ENCODE measurements around the gene PWWP2B.
A peak's percentile ranks its signal among the peaks of the same experiment; 100 is the strongest.
"Not testable (repeated sequence)": the region's sequence is repeated elsewhere in the genome, so short reads cannot be mapped to it uniquely, and the experiment has no call there.

The PWWP2B gene

DNA sequence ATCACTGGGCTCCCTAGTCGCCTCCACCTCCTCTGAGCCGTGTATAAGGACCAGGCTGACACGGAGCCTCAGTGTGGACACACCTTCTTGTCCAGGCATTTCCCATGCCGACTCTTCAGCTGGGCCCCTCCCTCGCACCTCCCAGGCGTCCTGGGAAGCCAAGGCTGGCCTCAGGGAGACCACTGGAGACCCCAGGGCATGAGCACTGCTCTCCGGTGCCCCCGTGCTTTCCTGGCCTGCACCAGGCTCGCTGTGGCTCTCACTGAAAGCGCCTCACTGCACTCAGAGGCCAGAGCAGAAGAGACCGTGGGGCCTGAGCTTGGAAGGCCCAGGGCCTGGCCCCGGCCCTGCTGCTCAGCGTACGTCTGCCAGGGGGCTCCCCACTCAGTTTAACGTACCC is 33.6 kb upstream of the PWWP2B start:
- no peak for DNase-seq (ENCODE audit: low read depth in 2 of 3, low spot score in 1 of 3)

DNA sequence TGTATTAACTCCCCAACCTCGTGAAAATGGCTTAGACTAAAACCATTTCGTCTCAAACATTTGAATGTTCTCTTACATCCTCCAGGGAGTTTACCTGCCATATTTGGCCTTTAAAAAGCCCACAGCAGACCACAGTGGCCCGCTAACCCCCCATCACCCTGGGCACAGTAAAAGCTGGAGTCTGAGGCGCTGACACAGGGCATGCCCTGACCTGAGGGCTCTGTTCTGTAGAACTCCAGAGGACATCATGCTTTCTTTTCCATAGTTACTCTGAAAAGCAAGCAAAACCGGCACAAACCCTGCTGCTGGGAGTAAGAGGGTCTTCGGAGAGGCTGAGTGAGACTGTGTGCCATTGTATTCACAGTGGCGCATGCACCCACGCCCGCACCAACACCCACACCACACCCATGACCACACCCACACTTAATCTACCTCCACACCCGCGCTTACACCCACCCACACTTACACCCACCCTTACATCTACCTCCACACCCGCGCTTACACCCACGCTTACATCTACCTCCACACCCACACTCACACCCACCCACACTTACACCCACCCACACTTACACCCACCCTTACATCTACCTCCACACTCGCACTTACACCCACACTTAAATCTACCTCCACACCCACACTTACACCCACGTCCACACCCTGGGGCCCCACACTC is 32.9 kb upstream of the PWWP2B start:
- DNase-seq (ENCODE audit: low read depth in 2 of 3, low spot score in 1 of 3): peak in 1 of 3 donors; percentile 20

DNA sequence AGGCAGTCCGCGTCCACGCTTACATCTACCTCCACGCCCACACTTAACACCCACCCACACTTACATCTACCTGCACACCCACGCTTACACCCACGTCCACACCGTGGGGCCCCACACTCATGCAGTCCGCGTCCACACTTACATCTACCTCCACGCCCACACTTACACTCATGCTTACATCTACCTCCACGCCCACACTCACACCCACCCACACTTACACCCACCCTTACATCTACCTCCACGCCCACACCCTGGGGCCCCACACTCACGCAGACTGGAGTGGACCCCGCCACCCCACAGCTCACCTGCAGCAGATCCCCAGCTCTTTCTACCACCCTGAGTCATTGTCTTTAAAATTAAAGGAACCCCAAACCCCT is 32.4 kb upstream of the PWWP2B start:
- peak; percentile 39 to 79 (median 62) for DNase-seq (ENCODE audit: low read depth in 2 of 3, low spot score in 1 of 3)

DNA sequence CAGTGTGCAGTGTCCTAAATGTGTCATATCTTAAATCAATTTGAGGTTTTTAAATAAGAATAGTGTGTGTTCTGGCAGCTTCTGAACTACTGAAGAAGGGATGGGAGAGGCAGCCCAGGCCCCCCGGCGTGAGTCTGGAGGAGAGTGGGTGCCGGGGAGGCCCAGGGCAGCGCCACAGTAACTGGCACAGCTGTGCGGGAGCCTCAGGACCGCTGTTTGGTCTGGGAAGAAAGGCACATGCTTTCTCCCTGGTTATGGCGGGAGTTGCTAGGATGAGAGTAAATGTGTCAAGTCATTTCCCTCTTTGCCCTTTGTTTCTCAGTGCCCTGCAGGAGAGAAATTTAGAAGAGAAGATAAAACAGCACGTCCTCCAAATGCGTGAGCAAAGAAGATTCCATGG is 31.9 kb upstream of the PWWP2B start:
- no peak for DNase-seq (ENCODE audit: low read depth in 2 of 3, low spot score in 1 of 3)

DNA sequence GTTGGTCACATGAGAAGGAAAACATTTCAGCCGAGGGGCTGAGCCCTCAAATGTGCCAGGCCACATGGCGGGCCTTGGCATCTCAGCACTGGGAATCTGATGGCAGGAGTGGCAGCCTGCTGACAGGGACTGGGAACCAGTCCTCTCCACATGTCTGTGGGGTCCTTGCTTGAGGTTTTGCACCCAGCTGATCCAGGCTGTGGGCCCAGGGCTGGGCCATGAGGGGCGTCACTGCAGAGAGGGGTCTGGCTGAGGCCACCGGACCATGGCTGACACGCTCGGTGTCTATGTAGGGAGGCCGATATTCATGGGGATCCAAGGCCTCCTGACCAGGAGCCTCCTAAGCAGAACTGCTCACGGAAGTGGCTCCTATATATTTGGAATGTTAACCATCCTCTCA is 31.0 kb upstream of the PWWP2B start:
- DNase-seq (ENCODE audit: low read depth in 2 of 3, low spot score in 1 of 3): no peak

DNA sequence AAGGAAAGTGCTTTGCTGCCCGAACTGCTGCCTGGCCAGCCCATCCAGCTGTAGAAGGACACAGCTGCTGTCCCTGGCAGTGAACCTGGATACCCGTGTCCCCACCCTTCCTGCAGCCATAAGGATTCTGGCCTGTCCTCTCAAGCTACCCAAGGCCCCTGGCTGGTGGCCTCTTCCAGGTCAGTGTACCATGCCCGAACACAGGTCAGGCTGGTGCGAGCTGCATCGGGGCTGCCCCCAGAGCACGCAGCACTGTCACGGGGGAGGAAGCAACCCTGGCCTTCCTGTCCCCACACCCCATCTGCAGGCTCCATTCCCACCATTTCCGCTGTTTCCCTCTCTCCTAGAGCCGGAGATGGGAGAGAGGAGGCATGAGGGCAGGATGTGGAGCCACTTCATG is 30.5 kb upstream of the PWWP2B start:
- no peak for DNase-seq (ENCODE audit: low read depth in 2 of 3, low spot score in 1 of 3)

DNA sequence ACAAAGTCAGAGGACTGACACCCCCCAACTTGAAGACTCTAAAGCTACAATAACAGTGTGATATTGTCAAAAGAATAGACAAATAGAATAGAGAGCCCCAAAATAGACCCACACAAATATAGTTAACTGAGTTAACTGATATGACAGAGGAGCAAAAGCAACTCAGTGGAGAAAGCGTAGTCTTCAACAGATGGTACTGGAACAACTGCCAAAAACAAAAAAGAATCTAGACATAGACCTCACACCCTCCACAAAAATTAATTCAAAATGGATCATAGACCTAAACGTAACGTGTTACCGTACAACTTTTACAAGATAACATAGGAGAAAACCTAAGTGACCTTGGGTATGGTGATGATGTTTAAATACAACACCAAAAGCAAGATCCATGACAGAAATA is 28.6 kb upstream of the PWWP2B start:
- DNase-seq (ENCODE audit: low read depth in 2 of 3, low spot score in 1 of 3): no peak

DNA sequence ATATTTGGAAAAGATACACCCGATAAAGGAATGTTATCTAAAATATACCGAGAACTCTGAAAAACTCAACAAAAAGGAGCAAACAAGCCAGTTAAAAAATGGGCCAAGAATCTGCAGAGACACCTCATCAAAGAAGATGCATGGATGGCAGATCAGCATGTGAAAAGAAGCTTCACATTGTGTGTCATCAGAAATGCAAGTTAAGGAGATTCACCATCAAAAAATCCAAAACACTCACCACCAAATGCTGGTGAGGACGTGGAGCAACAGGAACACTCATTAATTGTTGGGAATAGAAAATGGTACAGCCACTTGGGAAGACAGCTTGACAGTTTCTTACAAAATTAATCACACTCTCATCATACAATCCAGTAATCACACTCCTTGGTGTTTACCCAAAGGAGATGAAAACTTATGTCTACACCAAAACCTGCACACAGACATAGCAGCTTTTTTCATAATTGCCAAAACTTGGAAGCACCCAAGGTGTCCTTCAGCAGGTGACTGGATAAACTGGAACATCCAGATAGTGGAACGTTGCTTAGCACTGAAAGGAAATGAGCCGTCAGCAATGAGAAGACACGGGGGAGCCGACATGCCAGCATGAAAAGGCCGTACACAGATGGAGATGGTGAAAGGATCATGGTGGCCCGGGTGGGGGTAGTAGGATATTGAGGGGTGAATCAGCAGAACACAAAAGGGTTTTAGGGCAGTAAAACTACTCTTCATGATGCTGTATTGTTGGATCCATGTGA is 27.9 kb upstream of the PWWP2B start:
- no peak for DNase-seq (ENCODE audit: low read depth in 2 of 3, low spot score in 1 of 3)

DNA sequence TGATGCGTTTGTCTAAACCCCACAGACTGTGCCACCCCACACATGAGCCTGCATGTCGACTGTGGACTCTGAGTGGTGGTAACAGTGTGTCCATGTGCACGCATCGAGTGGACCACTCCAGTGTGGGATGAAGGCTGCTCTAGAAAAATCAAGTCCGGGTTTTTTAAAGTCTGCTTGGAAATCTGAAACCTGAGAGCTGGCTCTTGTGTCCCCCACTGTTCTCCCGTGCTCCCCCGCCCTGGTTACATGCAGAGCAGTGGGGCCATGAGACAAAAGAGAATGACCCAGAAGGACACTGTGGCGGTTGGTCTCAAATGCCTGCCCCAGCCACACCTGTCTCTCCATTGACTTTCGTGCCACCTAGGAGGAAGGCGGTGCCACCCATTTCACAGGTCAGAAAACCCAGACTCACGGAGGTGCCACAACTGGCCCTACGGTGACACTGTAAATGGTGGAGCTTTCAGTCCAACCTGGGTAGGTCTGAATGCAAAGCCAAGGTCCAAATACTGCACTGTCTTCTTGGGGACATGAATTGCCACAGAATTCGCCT is 27.3 kb upstream of the PWWP2B start:
- no peak for DNase-seq (ENCODE audit: low read depth in 2 of 3, low spot score in 1 of 3)

DNA sequence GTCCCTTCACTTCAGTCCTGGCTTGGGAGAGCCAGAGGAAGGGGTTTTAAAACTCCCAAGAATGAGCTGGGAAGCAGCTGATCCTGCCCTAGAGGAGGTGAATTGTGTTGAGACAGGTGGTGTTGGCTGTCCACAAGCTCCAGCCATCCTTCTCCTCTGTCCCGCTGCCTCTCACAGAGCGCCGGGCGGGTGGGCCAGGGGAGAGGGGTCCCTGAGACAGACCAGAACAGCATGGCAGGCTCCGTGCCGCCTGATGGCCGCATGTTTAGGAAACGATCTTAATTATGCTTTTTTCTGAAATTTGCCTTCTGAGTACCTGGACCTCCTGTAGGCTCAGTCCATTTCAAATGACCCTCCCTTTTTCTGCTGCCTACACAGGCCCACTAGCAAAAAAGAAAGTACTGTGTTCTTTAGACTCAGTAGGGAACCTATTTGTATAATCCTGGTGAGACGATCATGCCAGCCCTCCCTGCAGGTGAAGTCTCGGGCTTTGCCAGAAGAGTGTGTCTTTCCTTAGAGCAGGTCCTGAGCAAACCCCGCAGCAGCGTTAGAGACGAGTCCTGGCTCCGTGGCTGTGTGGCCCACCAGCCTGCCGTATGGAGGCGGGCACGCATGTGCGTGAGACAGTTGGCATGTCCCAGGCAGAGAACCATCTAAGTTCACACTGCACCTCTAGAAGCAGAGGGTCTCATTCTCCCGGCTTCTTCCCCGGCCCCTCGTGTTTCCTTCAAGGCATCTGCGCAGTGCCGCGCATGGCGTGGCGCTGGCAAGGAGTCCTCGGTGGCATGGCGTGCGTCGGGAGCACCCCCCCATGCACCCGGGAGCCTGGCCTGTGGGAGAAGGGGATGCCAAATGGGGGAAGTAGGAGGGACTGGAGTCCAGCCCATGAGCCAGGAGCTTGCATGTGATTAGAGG is 26.3 kb upstream of the PWWP2B start:
- DNase-seq (ENCODE audit: low read depth in 2 of 3, low spot score in 1 of 3): no peak

DNA sequence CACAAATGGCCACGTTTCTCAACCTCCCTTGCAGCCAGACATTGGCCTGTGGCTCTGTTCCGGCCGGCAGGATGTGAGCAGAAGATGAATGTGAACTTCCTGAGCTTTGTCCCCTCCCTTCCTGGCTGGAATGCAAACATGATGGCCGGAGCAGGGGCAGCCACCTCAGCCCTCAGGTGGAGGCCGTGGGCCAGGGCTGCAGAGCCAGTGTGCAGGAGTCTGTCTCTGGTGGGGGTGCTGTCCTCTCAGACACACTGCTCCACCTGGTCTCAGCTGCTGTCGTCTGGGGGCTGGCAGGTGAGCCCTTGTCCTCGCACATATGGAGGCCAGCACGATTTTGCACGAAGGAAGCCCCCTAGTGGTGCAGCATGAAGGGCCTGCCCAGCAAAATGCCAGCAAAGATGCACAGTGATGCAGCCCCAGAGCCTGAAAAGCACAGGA is 25.3 kb upstream of the PWWP2B start:
- DNase-seq (ENCODE audit: low read depth in 2 of 3, low spot score in 1 of 3): no peak

DNA sequence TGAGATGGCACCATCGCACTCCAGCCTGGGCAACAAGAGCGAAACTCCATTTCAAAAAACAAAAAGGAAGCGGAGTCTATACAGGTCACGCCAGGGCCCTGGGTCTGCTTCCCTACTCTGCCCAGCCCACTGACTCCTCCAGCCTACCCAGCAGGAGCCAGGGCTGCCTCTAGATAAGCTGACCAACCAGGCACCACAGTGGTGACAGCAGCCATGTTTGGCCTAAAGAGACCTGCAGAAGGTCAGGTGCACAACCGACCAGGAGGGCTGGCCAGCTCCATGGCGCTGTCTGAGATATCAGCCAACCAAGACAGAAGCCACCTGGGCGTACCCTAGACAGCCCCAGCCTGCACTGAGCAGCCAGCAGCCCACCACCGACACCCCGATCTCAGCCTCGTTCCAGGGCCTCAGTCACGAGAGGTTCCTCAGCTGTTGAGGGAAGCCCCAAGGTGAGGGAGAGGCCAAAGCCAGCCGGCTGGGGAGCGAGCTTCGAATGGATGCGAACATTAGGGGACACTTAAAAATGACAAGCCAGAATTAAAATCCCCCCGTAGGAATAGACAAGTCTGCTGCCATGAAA is 24.4 kb upstream of the PWWP2B start:
- DNase-seq (ENCODE audit: low read depth in 2 of 3, low spot score in 1 of 3): no peak

DNA sequence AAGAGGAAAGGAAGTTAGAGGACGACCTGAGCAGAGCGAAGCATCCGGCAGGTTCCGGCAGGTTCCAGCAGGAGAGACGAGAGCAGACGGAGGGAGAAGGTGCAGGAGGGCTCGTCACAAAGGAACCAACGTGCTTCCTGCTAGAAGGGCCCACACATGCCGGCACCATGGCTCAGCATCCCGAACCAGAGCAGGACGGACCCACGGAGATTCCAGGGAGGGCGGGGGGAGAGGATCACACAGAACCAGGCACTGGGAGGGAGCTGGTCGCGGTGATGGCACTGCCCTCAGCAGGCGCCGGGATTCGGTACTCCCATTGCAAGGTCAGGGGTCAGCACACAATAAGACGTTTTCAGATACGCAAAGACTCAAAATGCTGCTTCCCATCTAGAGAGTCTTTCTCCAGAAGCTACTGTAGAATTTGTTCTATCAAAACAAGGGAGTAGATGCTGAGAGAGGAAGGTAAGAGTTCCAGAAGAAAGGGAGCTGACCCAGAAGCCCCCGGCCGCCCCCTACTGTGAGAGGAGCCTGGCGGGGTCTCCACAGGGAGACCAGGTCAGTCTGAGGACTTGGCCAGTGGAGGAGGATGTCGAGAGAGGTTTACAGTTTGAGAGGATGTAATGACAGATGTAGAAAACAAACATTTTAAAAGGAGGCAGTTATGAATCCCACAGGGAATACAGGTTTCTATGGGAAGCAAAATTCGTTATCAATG is 23.6 kb upstream of the PWWP2B start:
- DNase-seq (ENCODE audit: low read depth in 2 of 3, low spot score in 1 of 3): no peak

DNA sequence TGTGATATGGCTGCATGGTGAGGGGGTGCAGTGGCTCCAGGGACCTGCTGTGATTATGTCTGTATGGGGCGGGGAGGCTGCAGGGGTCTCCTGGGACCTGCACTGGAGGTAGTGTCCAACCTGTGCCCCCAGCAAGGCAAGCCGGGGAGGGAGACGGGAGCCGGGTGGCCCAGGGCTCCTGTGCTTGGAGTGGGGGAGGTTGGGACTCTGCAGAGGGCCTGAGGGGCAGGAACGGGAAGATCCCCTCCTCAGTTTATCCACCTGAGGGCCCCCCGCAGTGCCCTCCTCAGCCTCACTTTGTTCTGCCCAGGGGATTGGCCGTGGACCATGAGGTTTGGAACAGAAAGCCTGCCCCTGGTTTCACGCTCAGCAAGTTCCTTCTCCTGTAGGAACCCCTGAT is 22.8 kb upstream of the PWWP2B start:
- DNase-seq (ENCODE audit: low read depth in 2 of 3, low spot score in 1 of 3): no peak

DNA sequence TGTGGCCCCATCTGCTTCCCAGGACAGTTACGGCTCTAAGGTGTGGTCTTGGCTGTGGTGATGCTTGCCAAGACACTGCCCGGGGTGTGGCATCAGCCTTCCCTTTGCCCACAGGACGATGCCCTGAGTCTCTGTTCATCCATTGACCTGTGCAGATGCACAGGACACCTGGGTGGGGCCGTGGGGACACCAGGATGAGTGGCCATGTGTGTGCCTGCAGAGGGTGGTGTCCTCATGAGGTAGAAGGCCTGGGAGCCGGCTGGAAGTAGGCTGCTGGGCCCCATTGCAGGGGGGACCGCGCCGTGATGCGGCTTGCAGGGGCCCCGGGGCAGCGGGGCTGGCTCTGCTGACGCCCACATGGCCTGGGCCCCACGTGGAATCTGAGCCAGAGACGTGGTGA is 22.4 kb upstream of the PWWP2B start:
- DNase-seq (ENCODE audit: low read depth in 2 of 3, low spot score in 1 of 3): no peak

DNA sequence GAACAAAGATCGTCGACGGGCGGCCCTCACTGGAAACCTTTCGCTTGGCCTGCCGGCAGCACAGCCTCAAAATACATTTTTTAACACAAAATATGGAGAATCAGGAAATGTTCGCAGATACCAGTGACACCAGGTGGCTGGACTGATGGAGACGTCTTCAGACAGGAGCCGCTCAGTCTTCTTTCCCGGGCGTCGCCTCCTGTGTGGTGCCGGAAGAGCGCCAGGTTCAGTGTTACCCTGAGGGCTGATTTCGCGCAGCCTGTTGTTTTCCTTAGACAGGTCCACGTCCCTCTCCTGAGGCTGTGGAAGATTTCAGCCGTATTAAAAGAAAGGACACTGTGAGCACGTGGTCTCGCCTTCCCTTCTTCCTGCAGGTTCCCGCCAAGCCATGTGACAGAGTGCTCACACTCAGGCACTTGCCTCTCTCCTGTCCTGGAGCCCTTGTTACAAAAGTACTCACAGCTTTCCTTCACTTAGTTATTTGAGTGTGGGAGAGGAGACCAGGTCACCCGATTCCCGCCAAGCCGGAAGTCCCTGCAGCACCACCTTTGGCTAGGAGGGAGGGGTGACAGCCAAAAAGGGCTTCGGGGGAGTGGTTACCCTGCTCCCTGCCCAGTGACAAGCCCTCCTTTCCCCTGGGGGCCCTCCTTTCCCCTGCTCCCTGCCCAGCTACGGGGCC is 21.7 kb upstream of the PWWP2B start:
- no peak for DNase-seq (ENCODE audit: low read depth in 2 of 3, low spot score in 1 of 3)

DNA sequence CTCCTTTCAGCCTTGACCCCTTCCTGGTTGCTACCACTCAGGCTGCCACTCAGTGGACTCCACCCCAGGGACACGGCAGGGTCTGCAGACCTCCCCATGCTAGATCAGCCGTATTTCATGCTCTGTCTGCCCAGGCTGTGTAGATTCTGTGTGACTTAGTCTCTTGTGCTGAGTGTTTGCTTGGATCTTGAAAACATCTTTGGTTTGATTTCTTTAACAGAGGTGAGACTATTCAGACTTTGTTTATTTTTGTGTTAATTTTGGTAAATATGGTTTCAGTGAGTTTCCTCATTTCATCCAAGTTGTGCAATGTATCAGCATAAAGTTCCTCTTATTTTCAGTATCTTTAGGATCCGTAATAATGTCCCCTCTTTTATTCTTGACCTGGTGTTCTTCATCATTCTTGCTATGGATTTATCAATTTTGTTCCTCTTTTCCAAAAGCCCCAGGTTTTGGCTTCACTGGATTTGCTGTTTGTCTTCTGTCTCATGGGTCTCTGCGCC is 21.2 kb upstream of the PWWP2B start:
- no peak for DNase-seq (ENCODE audit: low read depth in 2 of 3, low spot score in 1 of 3)

DNA sequence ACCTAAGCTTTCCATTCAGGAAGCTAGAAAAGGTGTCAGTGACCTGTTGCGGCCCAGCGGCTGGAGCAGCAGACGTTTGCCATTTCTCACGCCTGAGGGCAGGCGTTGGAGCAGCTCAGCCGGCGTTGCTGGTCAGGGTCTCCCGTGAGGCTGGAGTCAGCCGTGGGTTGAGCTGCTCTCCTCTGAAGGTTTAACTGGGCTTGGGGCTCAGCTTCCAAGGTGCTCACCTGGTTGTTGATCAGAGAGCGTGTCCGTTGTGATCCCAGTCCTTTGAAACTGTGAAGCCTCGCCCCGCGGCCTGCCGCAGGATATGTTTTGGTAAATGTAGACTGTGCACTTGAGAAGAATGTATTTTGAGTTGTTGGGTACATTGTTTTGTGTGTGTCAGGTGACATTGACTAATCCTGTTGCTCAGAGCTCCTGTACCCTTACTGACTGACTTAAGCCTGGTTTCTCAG is 20.6 kb upstream of the PWWP2B start:
- no peak for DNase-seq (ENCODE audit: low read depth in 2 of 3, low spot score in 1 of 3)

DNA sequence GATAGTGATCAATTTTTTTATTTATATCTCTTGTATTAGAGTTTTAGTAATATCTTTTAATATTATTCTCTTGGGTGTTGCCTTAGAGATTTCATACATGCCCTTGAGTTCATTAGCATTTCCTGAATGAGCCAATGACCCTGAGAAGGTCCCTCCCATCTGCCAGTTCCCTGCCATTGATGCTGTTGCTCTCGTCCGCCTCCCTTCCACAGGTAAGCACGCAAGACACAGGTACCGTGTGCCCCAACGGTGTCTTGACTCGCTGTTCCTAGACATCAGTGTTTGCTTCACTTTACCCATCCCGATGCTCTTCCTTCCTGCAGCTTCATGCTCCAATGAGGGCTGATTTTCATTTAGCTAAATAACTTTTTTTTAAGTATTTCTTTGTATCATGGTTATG is 19.7 kb upstream of the PWWP2B start:
- no peak for DNase-seq (ENCODE audit: low read depth in 2 of 3, low spot score in 1 of 3)

DNA sequence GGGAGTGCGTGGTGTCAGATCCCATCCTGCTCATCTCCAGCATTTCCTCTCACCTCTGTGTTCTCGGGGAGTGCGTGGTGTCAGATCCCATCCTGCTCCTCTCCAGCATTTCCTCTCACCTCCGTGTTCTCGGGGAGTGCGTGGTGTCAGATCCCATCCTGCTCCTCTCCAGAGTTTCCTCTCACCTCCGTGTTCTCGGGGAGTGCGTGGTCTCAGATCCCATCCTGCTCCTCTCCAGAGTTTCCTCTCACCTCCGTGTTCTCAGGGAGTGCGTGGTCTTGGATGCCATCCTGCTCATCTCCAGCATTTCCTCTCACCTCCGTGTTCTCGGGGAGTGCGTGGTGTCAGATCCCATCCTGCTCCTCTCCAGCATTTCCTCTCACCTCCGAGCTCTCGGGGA is 18.0 kb upstream of the PWWP2B start:
- not testable (repeated sequence) for DNase-seq (ENCODE audit: low read depth in 2 of 3, low spot score in 1 of 3)

Measured in stimulated activated CD4-positive, alpha-beta T cell treated with anti-CD3 and anti-CD28 coated beads, Interleukin-12 subunit alpha, Interleukin-12 subunit beta, amount 100 ng/mL, for 48 hours (primary cell).